Endothelial cell of coronary artery (primary cell): ENCODE measurements around the gene RING1. TPM values are rescaled to one million over a fixed set of nuclear protein-coding genes. Genes with fewer than 3 reads are reported as not detected.

Source experiments
- total RNA-seq: library from RNA; depleted of rRNA; stranded (reverse); fragments of >200 nt; gene quantifications from 2 replicates; pipeline ENCODE4 v1.2.3, GENCODE V29; 2014

The RING1 gene
- 17.6 and 23.9 TPM in 2 replicates for total RNA-seq

GRCh38 chr6:33208091-33208967, at the start of gene RING1:
RING1 (plus strand) TSS chr6:33208500; CDS start chr6:33208823, 323 bp downstream.

DNA sequence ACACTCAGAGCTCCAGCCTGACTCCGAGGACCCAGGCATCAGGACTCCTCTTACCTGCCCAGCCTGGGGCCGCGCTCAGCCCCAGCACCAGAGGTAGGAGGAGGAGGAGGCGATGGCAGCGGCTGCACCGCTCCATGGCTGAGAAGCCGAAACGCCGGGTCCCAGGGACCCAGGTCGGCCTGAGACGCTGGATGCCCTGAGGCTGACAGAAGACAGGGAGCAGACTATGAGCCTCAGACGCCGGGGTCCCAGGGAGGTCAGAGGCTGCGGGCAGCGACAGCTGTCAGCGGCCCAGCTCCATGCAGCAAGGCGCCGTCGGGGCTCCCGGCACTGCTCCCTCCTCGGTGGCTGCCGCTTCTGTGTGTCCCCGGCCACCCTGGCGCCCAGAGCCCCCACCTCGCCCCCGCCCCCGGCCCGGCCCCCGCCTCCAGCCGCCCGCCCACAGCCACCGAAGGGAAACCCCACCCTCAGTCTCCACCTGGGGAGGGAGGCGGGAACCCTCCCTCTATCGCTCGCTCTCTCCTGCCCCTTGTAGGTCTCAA, 16.1 kb upstream of the RING1 start, which contains the start of gene COL11A2:
TSS of gene COL11A2 (minus strand) at position 363 of the 542 bp plus-strand sequence. CDS start at position 136, 227 bp downstream.

DNA sequence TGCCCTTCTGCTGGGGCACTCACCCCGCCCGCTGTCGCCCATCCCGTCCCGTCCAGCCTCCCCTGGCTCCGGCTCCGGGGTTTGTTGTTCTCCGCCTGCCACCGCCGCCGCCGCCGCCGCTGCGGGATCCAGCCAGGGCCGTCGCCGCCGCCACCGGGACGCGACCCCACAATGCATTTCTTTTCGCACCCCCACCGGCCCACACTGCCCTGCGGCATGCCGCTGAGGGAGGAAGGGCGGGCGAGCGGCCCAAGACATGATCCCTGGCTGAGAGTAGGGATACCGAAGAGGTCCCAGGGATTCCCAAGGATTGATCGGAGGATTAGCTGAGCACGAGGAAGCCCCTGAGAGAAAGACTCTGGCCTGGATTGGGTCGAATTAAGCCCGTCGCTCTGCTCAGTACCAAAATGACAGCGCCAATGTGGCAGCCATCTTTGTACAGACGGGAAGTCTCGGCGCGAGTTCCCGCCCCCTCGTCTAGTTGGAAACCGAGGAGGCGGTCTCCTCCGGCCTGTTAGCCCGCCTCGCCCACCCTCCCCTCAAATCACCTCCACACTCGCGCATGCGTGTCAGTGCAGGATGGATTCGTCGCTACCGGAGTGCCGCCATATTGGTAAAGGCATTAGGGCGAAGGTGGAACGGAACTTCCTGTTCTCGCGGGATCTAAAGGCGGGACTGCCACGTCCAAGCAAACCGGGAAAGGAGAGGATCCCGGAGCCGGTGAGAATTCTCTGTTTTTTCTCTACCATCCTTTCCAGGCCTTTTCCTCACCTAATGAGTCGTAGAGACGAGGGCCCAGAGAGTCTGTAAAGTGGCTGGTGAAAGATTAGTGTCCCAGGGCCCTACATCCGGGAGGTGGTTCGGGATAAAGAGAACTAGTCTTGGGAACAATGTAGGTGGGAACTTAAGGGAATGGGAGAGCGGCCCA, 7.8 kb upstream of the RING1 start, which contains the start of the genes RXRB and SLC39A7:
TSS of gene RXRB (minus strand) at position 447 of the 928 bp plus-strand sequence. CDS start at position 258, 189 bp downstream.
TSS of gene SLC39A7 (plus strand) at position 649 of the 928 bp plus-strand sequence. CDS start 379 bp downstream, outside the sequence.

DNA sequence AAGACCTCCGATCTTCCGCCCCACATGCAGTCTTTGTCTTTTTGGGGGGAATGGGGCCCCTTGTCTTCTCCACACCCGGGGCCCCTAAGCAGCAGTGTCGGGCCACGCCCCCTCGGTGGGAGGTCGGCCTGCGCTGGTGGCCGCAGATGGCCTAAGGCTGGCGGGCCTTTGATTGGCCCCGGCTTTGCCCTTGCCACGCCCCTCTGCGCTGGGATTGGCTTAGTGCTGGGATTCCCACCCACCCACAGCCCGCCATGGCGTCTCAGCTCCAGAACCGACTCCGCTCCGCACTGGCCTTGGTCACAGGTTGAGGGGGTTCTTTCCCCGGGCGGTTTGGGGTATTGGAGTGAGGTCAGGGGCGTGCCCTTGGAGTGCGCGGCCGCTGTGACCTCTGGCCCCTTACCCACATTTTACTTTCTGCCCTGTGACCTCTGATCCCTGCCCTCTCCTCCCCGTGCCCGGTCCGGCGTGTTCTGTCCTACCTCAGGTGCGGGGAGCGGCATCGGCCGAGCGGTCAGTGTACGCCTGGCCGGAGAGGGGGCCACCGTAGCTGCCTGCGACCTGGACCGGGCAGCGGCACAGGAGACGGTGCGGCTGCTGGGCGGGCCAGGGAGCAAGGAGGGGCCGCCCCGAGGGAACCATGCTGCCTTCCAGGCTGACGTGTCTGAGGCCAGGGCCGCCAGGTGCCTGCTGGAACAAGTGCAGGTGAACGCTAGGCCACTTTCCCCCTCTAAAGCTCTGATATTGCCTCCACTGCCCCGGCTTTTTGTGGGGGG, 3.7 kb upstream of the RING1 start, which contains the start of gene HSD17B8:
TSS of gene HSD17B8 (plus strand) at position 241 of the 776 bp plus-strand sequence. CDS start at position 255, 14 bp downstream.

Other genes starting within 250 kb of the RING1 start
- 48.0 and 63.6 TPM in 2 replicates for gene BRD2, start 239.9 kb upstream of the RING1 start, total RNA-seq
- gene HLA-DOA, start 198.9 kb upstream of the RING1 start, total RNA-seq: under 0.01 TPM in 1 of 2 replicates, not detected in the other
- 1.9 and 3.5 TPM in 2 replicates for gene HLA-DPA1, start 134.9 kb upstream of the RING1 start, total RNA-seq
- 6.3 and 9.2 TPM in 2 replicates for gene HLA-DPB1, start 132.5 kb upstream of the RING1 start, total RNA-seq
- 0.09 and 0.19 TPM in 2 replicates for gene COL11A2, start 16.0 kb upstream of the RING1 start, total RNA-seq
- 18.3 and 20.6 TPM in 2 replicates for gene RXRB, start 7.8 kb upstream of the RING1 start, total RNA-seq
- 108 and 126 TPM in 2 replicates for gene SLC39A7, start 7.6 kb upstream of the RING1 start, total RNA-seq
- gene HSD17B8, start 3.8 kb upstream of the RING1 start, total RNA-seq: 3.6 and 4.7 TPM in 2 replicates
- 30.0 and 35.5 TPM in 2 replicates for gene VPS52, start 63.4 kb downstream of the RING1 start, total RNA-seq
- 6,632 and 6,752 TPM in 2 replicates for gene RPS18, start 63.6 kb downstream of the RING1 start, total RNA-seq
- 2.1 and 3.3 TPM in 2 replicates for gene B3GALT4, start 68.6 kb downstream of the RING1 start, total RNA-seq
- gene WDR46, start 80.7 kb downstream of the RING1 start, total RNA-seq: 89.8 and 104 TPM in 2 replicates
- 47.1 and 52.0 TPM in 2 replicates for gene PFDN6, start 81.1 kb downstream of the RING1 start, total RNA-seq
- 34.2 and 41.3 TPM in 2 replicates for gene RGL2, start 90.4 kb downstream of the RING1 start, total RNA-seq
- 33.2 and 55.3 TPM in 2 replicates for gene TAPBP, start 105.6 kb downstream of the RING1 start, total RNA-seq
- gene ZBTB22, start 109.2 kb downstream of the RING1 start, total RNA-seq: 11.2 and 18.4 TPM in 2 replicates
- 54.9 and 68.0 TPM in 2 replicates for gene DAXX, start 114.5 kb downstream of the RING1 start, total RNA-seq
- gene KIFC1, start 183.3 kb downstream of the RING1 start, total RNA-seq: 8.0 and 25.3 TPM in 2 replicates
- gene PHF1, start 202.5 kb downstream of the RING1 start, total RNA-seq: 7.6 and 12.4 TPM in 2 replicates
- 46.1 and 59.4 TPM in 2 replicates for gene CUTA, start 209.6 kb downstream of the RING1 start, total RNA-seq
- gene SYNGAP1, start 211.6 kb downstream of the RING1 start, total RNA-seq: 1.6 and 2.2 TPM in 2 replicates
- gene ZBTB9, start 246.1 kb downstream of the RING1 start, total RNA-seq: 5.5 and 5.9 TPM in 2 replicates